BE2C (cell line): ENCODE results near the gene CEP192.

Experiments
- DNase-seq: peaks from one replicate; pipeline ENCODE4 v3.0.0-alpha.2; 2020
- H3K27me3 ChIP-seq: fragments of 250-450 bp; sonication (Bioruptor Pico); 2 replicates; pipeline ENCODE4 v1.5.1; 2020; ENCODE audit warnings: mild to moderate bottlenecking
- H3K36me3 ChIP-seq: fragments of 250-450 bp; sonication (Bioruptor Pico); 2 replicates; pipeline ENCODE4 v1.5.1; 2020; ENCODE audit warnings: mild to moderate bottlenecking
- H3K4me1 ChIP-seq: fragments of 250-450 bp; sonication (Bioruptor Pico); 2 replicates; pipeline ENCODE4 v1.5.1; 2020
- H3K4me3 ChIP-seq: 2 replicates; pipeline ENCODE4 v1.5.1; 2011; ENCODE audit warnings: low read depth, low read length
- H3K9me3 ChIP-seq: fragments of 250-450 bp; sonication (Bioruptor Pico); 2 replicates; pipeline ENCODE4 v1.5.1; 2020
- TF ChIP-seq, protein P1 (sequence below): IDR thresholded peaks from 2 replicates; pipeline ENCODE4 v1.5.1; 2012; ENCODE audit warnings: mild to moderate bottlenecking, low read depth, low read length

The CEP192 gene

DNA sequence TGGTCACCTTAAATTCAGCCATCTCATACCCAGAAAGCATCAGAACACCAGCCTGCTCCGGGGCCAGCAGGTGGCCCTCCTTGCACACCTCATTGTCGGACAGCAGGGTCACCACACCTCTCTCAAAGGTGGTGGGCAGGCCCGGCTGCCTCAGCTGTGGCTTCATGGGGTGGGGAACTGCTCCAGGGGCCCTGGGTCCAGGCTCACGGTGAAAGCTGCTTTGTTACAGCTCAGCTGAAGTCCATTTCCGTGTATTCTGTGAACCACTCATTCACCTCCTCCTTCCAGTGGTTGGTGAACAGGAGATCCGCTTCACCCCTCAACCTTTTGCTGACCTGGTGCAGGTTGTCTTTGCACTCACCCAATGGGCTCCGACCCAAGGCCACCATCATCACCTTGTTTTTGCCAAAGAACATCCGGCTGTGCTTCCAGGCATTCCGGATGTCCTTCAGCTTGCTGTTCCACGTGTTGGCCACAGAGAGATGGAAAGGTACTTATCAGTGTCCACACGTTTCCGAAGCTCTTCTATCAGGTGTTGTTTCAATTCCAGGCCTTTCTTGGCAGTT, 148.8 kb downstream of the CEP192 start:
- Histone ChIP-seq H3K4me1 (no peaks in the 10 kb centered on the region), H3K4me3 (no peak overlapping the region), H3K9me3 (no peaks in the 10 kb centered on the region), H3K36me3 (no peaks in the 10 kb centered on the region), H3K27me3 (peaks cover 2% of the 10 kb centered on the region; the same call in 1 of the 2 replicates)
- no peak for DNase-seq
- TF ChIP-seq, protein P1, sequence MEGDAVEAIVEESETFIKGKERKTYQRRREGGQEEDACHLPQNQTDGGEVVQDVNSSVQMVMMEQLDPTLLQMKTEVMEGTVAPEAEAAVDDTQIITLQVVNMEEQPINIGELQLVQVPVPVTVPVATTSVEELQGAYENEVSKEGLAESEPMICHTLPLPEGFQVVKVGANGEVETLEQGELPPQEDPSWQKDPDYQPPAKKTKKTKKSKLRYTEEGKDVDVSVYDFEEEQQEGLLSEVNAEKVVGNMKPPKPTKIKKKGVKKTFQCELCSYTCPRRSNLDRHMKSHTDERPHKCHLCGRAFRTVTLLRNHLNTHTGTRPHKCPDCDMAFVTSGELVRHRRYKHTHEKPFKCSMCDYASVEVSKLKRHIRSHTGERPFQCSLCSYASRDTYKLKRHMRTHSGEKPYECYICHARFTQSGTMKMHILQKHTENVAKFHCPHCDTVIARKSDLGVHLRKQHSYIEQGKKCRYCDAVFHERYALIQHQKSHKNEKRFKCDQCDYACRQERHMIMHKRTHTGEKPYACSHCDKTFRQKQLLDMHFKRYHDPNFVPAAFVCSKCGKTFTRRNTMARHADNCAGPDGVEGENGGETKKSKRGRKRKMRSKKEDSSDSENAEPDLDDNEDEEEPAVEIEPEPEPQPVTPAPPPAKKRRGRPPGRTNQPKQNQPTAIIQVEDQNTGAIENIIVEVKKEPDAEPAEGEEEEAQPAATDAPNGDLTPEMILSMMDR = no peak

DNA sequence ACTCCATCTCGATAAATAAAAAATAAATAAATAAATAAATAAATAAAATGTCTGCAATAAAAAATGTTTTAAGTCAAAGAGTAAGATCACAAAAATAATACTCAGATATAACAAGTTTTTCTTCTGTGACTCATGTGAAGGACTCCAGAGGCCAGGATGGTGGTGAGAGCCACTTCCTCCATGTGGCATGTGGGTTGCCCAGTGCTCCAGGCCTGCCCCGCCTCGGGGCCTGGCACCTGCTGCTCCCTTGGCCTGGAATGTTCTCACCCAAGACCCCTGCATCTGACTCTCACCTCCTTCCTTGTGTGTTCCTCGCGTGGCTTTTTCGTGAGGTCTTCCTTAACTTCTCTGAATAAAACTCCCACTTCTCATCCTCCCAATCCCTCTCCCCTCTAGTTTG, 150.0 kb downstream of the CEP192 start:
- Histone ChIP-seq H3K4me1 (no peaks in the 10 kb centered on the region), H3K27me3 (peaks cover 1% of the 10 kb centered on the region; the same call in 1 of the 2 replicates), H3K4me3 (no peak overlapping the region), H3K36me3 (no peaks in the 10 kb centered on the region), H3K9me3 (no peaks in the 10 kb centered on the region)
- TF ChIP-seq, protein P1 = no peak
- DNase-seq = no peak

DNA sequence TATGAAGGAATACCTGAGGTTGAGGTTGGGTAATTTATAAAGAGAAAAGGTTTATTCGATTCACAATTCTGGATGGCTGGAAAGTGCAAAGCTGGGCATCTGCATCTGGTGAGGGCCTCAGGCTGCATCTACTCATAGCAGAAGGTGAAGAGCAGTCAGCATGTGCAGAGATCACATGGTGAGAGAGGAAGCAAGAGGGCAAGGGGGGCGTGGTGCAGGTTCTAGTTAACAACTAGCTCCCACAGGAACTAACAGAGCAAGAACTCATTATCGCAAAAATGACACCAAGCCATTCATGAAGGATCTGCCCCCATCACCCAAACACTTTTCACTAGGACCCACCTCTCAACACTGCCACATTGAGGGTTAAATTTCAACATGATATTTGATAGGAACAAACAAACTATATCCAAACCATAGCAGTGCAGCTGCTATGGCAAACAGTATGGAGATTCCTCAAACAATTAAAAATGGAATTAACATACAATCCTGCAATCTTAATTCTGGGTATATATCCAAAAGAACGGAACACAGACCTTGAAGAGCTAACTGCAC, 154.6 kb downstream of the CEP192 start:
- no peak for DNase-seq
- no peaks in the 10 kb centered on the region for H3K36me3 ChIP-seq
- no peaks in the 10 kb centered on the region for H3K9me3 ChIP-seq
- H3K4me3 ChIP-seq = no peak overlapping the region
- TF ChIP-seq, protein P1 = no peak
- H3K27me3 ChIP-seq = no peaks in the 10 kb centered on the region
- no peaks in the 10 kb centered on the region for H3K4me1 ChIP-seq

DNA sequence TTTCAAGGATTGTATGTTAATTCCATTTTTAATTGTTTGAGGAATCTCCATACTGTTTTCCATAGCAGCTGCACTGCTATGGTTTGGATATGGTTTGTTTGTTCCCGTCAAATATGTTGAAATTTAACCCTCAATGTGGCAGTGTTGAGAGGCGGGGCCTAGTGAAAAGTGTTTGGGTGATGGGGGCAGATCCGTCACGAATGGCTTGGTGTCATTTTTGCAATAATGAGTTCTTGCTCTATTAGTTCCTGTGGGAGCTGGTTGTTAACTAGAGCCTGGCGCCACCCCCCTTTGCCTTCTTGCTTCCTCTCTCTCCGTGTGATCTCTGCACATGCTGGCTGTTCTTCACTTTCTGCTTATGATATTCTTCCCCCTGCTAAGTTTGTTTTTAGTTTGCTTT, 156.0 kb downstream of the CEP192 start:
- no peak overlapping the region for H3K4me3 ChIP-seq
- TF ChIP-seq, protein P1 = no peak
- H3K36me3 ChIP-seq = no peaks in the 10 kb centered on the region
- no peak for DNase-seq
- no peaks in the 10 kb centered on the region for H3K4me1 ChIP-seq
- H3K27me3 ChIP-seq = no peaks in the 10 kb centered on the region
- H3K9me3 ChIP-seq = no peaks in the 10 kb centered on the region

DNA sequence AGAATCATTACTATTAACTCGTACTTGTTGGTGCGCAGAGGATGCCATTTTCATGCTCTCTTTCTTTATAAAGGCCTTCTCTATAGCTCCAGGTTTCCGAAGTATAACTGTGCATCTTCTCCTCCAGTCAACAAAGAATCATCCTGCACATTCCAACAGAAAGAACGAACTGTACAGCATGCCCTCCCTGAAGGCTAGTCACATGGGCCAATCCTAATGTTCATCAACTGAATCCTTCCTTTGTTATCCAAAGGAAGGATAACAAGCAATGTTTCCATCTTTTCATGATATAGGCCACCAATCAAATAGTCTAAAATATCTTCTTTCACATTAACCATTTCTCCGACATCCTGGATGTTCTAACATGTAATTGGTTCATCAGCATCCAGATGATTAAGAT, 160.5 kb downstream of the CEP192 start:
- no peaks in the 10 kb centered on the region for H3K4me1 ChIP-seq
- H3K36me3 ChIP-seq = no peaks in the 10 kb centered on the region
- H3K27me3 ChIP-seq = no peaks in the 10 kb centered on the region
- no peak overlapping the region for H3K4me3 ChIP-seq
- TF ChIP-seq, protein P1 = no peak
- no peaks in the 10 kb centered on the region for H3K9me3 ChIP-seq
- no peak for DNase-seq

DNA sequence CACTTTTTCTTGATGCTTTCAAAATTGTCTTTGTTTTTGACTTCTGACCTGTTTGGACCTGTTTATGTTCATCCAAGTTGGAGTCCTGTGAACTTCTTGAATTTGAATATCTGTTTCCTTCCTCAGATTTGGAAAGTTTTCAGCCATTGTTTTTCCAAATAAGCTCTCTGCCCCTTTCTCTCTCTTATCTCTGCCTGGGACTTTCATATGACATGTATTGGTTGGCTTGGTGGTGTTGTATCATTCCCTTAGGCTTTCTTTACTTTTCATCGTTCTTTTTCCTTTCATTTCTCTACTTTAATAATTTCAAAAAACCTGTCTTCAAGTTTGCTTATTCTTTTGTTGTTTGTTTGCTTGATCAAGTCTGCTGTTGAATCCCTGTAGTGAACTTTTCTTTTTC, 167.3 kb downstream of the CEP192 start:
- DNase-seq = no peak
- Histone ChIP-seq H3K4me3 (no peak overlapping the region), H3K27me3 (no peaks in the 10 kb centered on the region), H3K9me3 (no peaks in the 10 kb centered on the region), H3K4me1 (no peaks in the 10 kb centered on the region), H3K36me3 (no peaks in the 10 kb centered on the region)
- TF ChIP-seq, protein P1 = no peak
